ENCODE data around the gene ATG14. TPM values are rescaled to one million over a fixed set of nuclear protein-coding genes. Genes with fewer than 3 reads are reported as not detected.

ATG14 gene
- total and polyA plus RNA-seq, 2 donors (not counting 1 experiment from before 2014, with no cell fraction given), result 7.2 to 15.5 TPM

GRCh38 chr14:55372825-55373224 is 38.8 kb downstream of the ATG14 start:
- CTCF ChIA-PET, result interaction anchor here (1.3 kb wide), 2 partner anchors 9 to 19 kb away, joined by 4 read pairs; no protein-coding TSS in a partner anchor
- Mint-ChIP-seq H3K9me3 (ENCODE audit: insufficient read depth) (no peaks in the 10 kb centered on the region), H3K4me3 (no peak overlapping the region), H3K27ac (no peak overlapping the region), H3K4me1 (peaks cover 8% of the 10 kb centered on the region), H3K27me3 (no peaks in the 10 kb centered on the region)
- intact Hi-C loops (cut with micrococcal nuclease), result no loop called here
- Histone ChIP-seq H3K79me2 (ENCODE audit: control insufficient read depth, insufficient read depth, low read length) (no peaks in the 10 kb centered on the region), H3K27ac (ENCODE audit: low read length in 2 of 2) (no peak overlapping the region), H3K27me3 (replicated peaks in 1 of 4; ENCODE audit: control extremely low read depth in 1 of 4, control insufficient read depth in 3 of 4, insufficient read depth in 4 of 4, low read length in 3 of 4) (no peaks in the 10 kb centered on the region), H2AFZ (ENCODE audit: insufficient read depth, low read depth, low read length, poor library complexity, severe bottlenecking) (no peak overlapping the region), H3K4me1 (ENCODE audit: control insufficient read depth in 2 of 2, insufficient read depth in 2 of 2, low read length in 2 of 2) (no peaks in the 10 kb centered on the region), H3K4me3 (ENCODE audit: control extremely low read depth in 1 of 5, extremely low read depth in 1 of 5, insufficient read depth in 1 of 5, low read depth in 2 of 5, low read length in 4 of 5) (no peak overlapping the region), H4K20me1 (ENCODE audit: control insufficient read depth, insufficient read depth, low read length, poor library complexity, severe bottlenecking) (no peaks in the 10 kb centered on the region), H3K9ac (ENCODE audit: low read length) (no peak overlapping the region), H3K4me2 (replicated peaks; ENCODE audit: low read depth, low read length, poor library complexity, severe bottlenecking) (no peak overlapping the region), H3K36me3 (replicated peaks in 1 of 2; ENCODE audit: control extremely low read depth in 1 of 2, control insufficient read depth in 1 of 2, extremely low read depth in 1 of 2, insufficient read depth in 2 of 2, low read length in 1 of 2) (peaks cover 12 to 48% of the 10 kb centered on the region in 2 experiments), H3K9me3 (ENCODE audit: control extremely low read depth in 1 of 3, control insufficient read depth in 2 of 3, insufficient read depth in 1 of 3, low read length in 2 of 3) (no peaks in the 10 kb centered on the region)
- DNase-seq (no peak), ATAC-seq (ENCODE audit: low read depth) (no peak)
- 100% methylated on average over 6 of the region's 7 CpGs for WGBS (ENCODE audit: insufficient coverage)
- TF ChIP-seq CTCF (IDR thresholded peaks at IDR 0.05) (no peak), EZH2 (IDR thresholded peaks at IDR 0.05; ENCODE audit: borderline replicate concordance, insufficient read depth, low read depth, low read length, poor library complexity, severe bottlenecking) (no peak)
- POLR2A ChIA-PET, result no interaction called here

DNA sequence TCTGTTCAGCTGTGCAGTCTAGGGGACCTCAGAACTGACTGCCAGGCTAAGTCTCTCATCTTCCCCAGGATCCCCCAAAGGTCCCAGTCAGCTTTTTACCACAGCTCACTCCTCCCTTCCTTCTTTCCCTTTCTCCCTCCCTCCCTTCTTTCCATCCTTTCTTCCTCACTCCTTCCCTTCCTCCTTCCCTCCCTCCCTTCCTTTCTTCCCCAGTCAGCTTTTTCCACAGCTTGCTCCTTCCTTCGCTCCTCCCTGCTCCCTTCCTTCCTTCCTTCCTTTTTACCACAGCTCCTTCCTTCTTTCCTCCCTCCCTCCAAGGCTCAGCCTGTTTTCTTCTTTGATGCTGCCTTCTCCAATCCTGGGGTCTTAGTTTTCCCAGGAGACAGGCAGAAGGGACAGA is 39.2 kb downstream of the ATG14 start:
- ATAC-seq (ENCODE audit: low read depth) (no peak), DNase-seq (no peak)
- Histone ChIP-seq H3K9me3 (ENCODE audit: control extremely low read depth in 1 of 3, control insufficient read depth in 2 of 3, insufficient read depth in 1 of 3, low read length in 2 of 3) (no peaks in the 10 kb centered on the region), H3K4me2 (replicated peaks; ENCODE audit: low read depth, low read length, poor library complexity, severe bottlenecking) (no peak overlapping the region), H3K27ac (ENCODE audit: low read length in 2 of 2) (no peak overlapping the region), H3K9ac (ENCODE audit: low read length) (no peak overlapping the region), H3K4me3 (ENCODE audit: control extremely low read depth in 1 of 5, extremely low read depth in 1 of 5, insufficient read depth in 1 of 5, low read depth in 2 of 5, low read length in 4 of 5) (no peak overlapping the region), H4K20me1 (ENCODE audit: control insufficient read depth, insufficient read depth, low read length, poor library complexity, severe bottlenecking) (no peaks in the 10 kb centered on the region), H2AFZ (ENCODE audit: insufficient read depth, low read depth, low read length, poor library complexity, severe bottlenecking) (no peak overlapping the region), H3K4me1 (ENCODE audit: control insufficient read depth in 2 of 2, insufficient read depth in 2 of 2, low read length in 2 of 2) (no peaks in the 10 kb centered on the region), H3K79me2 (ENCODE audit: control insufficient read depth, insufficient read depth, low read length) (no peaks in the 10 kb centered on the region), H3K36me3 (replicated peaks in 1 of 2; ENCODE audit: control extremely low read depth in 1 of 2, control insufficient read depth in 1 of 2, extremely low read depth in 1 of 2, insufficient read depth in 2 of 2, low read length in 1 of 2) (peaks cover 12 to 48% of the 10 kb centered on the region in 2 experiments), H3K27me3 (replicated peaks in 1 of 4; ENCODE audit: control extremely low read depth in 1 of 4, control insufficient read depth in 3 of 4, insufficient read depth in 4 of 4, low read length in 3 of 4) (no peaks in the 10 kb centered on the region)
- Mint-ChIP-seq H3K4me3 (no peak overlapping the region), H3K4me1 (peaks cover 8% of the 10 kb centered on the region), H3K27me3 (no peaks in the 10 kb centered on the region), H3K9me3 (ENCODE audit: insufficient read depth) (no peaks in the 10 kb centered on the region), H3K27ac (no peak overlapping the region)
- POLR2A ChIA-PET, result no interaction called here
- intact Hi-C loops (cut with micrococcal nuclease), result no loop called here
- 89% methylated on average over 1 of the region's 1 CpG for WGBS (ENCODE audit: insufficient coverage)
- CTCF ChIA-PET, result interaction anchor here (1.3 kb wide), 2 partner anchors 9 to 18 kb away, joined by 4 read pairs; no protein-coding TSS in a partner anchor
- TF ChIP-seq CTCF (IDR thresholded peaks at IDR 0.05) (no peak), EZH2 (IDR thresholded peaks at IDR 0.05; ENCODE audit: borderline replicate concordance, insufficient read depth, low read depth, low read length, poor library complexity, severe bottlenecking) (no peak)
